K562 (cell line): ENCODE data around the gene CRYBA4. TPM values are rescaled to one million over a fixed set of nuclear protein-coding genes. Genes with fewer than 3 reads are reported as not detected.

Experiments used
- ATAC-seq: fragments of 200-7000 bp; cut with Tn5 transposase; 3 replicates; pipeline ENCODE4 v1.9.1; 2020; ENCODE audit warnings: moderate library complexity
- BruUV-seq: library from RNA; stranded (reverse); fragments of 400-500 nt; replicated peaks from 2 replicates; lab custom pipeline; 2021; lab: Mats Ljungman, UMichigan
- CTCF ChIA-PET: fragments of 300-600 bp; formaldehyde crosslinking; extraction: SDS; loops from one replicate; lab custom pipeline; 2021; ENCODE audit warnings: low intra/inter-chr PET ratio; lab: Yijun Ruan, JAX
- POLR2A ChIA-PET: fragments of 300-600, 350-650 bp; sonication (Branson Sonifier 250); formaldehyde crosslinking; extraction: SDS; loops from one replicate; lab custom pipeline; 2021; ENCODE audit warnings: antibody characterized with exemption, inconsistent platforms; lab: Yijun Ruan, JAX
- DNase-seq, 4 experiments: peaks; one replicate each; pipeline versions ENCODE4 v3.0.0 to v3.0.0-alpha.2; 2011 to 2018; ENCODE audit warnings: low spot score in 3 of 4, mixed read lengths in 3 of 4; ENCODE audit errors: extremely low read depth in 1 of 4
- FAIRE-seq: peaks from 2 replicates; lab custom pipeline; 2011; peaks lifted over from hg19 to GRCh38; lab: Jason Lieb, UNC
- H2AFZ ChIP-seq: 2 replicates; pipeline ENCODE4 v1.6.0; 2011; ENCODE audit warnings: low read depth, low read length, control low read depth, inconsistent platforms
- H3K27ac ChIP-seq: fragments of 200-600 bp; 3 replicates; pipeline ENCODE4 v1.8.0; 2011; ENCODE audit warnings: low read depth, mild to moderate bottlenecking, control low read depth, inconsistent platforms, low read length, moderate library complexity, mixed read lengths; ENCODE audit errors: extremely low read depth
- H3K27me3 ChIP-seq, 2 experiments: fragments of 300-600 bp in 1 of 2; 2 replicates in 1 of 2; 3 replicates in 1 of 2; pipeline versions ENCODE4 v1.6.0 to v1.8.0; 2011; ENCODE audit warnings: inconsistent platforms in 2 of 2, low read length in 2 of 2, mild to moderate bottlenecking in 1 of 2, mixed read lengths in 1 of 2, moderate library complexity in 1 of 2; ENCODE audit not compliant: control insufficient read depth in 2 of 2, insufficient read depth in 2 of 2
- H3K36me3 ChIP-seq: fragments of 300-600 bp; 3 replicates; pipeline ENCODE4 v1.8.0; 2011; ENCODE audit warnings: mild to moderate bottlenecking, low read length, inconsistent platforms; ENCODE audit not compliant: control insufficient read depth, insufficient read depth
- H3K4me1 ChIP-seq, 2 experiments: fragments of 200-600 bp in 1 of 2; replicated peaks in 1 of 2; 2 replicates in 1 of 2; 3 replicates in 1 of 2; pipeline versions ENCODE4 v1.5.1 to v1.8.0; 2011; ENCODE audit warnings: inconsistent platforms in 2 of 2, low read length in 2 of 2, mild to moderate bottlenecking in 1 of 2, mixed read lengths in 1 of 2, moderate library complexity in 1 of 2; ENCODE audit not compliant: control insufficient read depth in 2 of 2, insufficient read depth in 2 of 2
- H3K4me2 ChIP-seq: 2 replicates; pipeline ENCODE4 v1.6.1; 2011; ENCODE audit warnings: low read length, control low read depth, inconsistent platforms, mixed read lengths; ENCODE audit not compliant: insufficient read depth
- H3K4me3 ChIP-seq: fragments of 200-600 bp; sonication (generic), shearing (Covaris generic); 2 replicates; pipeline ENCODE4 v1.5.1; 2016; ENCODE audit warnings: control low read depth, inconsistent platforms
- H3K79me2 ChIP-seq: fragments of 200-600 bp; 3 replicates; pipeline ENCODE4 v1.8.0; 2011; ENCODE audit warnings: low read length, inconsistent platforms; ENCODE audit not compliant: control insufficient read depth, insufficient read depth
- H3K9ac ChIP-seq, 2 experiments: 2 replicates each; pipeline versions ENCODE4 v1.6.0 to v1.6.1; 2011; ENCODE audit warnings: low read depth in 2 of 2, low read length in 2 of 2, control low read depth in 1 of 2, inconsistent platforms in 1 of 2, mild to moderate bottlenecking in 1 of 2, mixed read lengths in 1 of 2; ENCODE audit not compliant: insufficient read depth in 1 of 2
- H3K9me1 ChIP-seq: one replicate; pipeline ENCODE4 v1.6.0; 2011; ENCODE audit warnings: inconsistent platforms, mild to moderate bottlenecking, low read length, moderate library complexity; ENCODE audit not compliant: control insufficient read depth, insufficient read depth
- H3K9me3 ChIP-seq: replicated peaks from 2 replicates; pipeline ENCODE4 v1.5.1; 2011; ENCODE audit warnings: low read depth, low read length, inconsistent platforms; ENCODE audit not compliant: control insufficient read depth, insufficient read depth
- H4K20me1 ChIP-seq: replicated peaks from 2 replicates; pipeline ENCODE4 v1.6.1; 2011; ENCODE audit warnings: low read length, inconsistent platforms, mixed read lengths; ENCODE audit not compliant: control insufficient read depth, insufficient read depth
- CBFB ChIP-seq: sonication (generic); formaldehyde crosslinking; IDR thresholded peaks from 2 replicates; pipeline ENCODE4 v1.4.0; 2020; ENCODE audit warnings: mild to moderate bottlenecking, missing genetic modification reagents
- ELF1 ChIP-seq: fragments of 200-800 bp; sonication (Bioruptor generic); IDR thresholded peaks from 2 replicates; pipeline ENCODE4 v1.6.1; 2016; ENCODE audit warnings: missing genetic modification characterization, missing compliant biosample characterization
- ETV6 ChIP-seq, 3 experiments: fragments of 150-350 bp in 1 of 3; sonication (generic) in 1 of 3; formaldehyde crosslinking in 1 of 3; IDR thresholded peaks; 2 replicates each; pipeline versions ENCODE4 v1.6.1 to v1.8.0; 2014 to 2022; ENCODE audit warnings: borderline replicate concordance in 2 of 3, low read depth in 2 of 3, antibody characterized with exemption in 1 of 3, low read length in 1 of 3, mild to moderate bottlenecking in 1 of 3, missing genetic modification reagents in 1 of 3
- GABPB1 ChIP-seq: sonication (generic); formaldehyde crosslinking; IDR thresholded peaks from 2 replicates; pipeline ENCODE4 v1.8.0; 2022; ENCODE audit warnings: mild to moderate bottlenecking, missing genetic modification reagents
- GTF2E2 ChIP-seq: fragments of 200-800 bp; sonication (Bioruptor generic); IDR thresholded peaks from 2 replicates; pipeline ENCODE4 v1.6.1; 2016; ENCODE audit warnings: missing genetic modification characterization, missing compliant biosample characterization
- NCOR1 ChIP-seq: fragments of 450-650 bp; IDR thresholded peaks from 2 replicates; pipeline ENCODE4 v1.6.1; 2016; ENCODE audit warnings: mild to moderate bottlenecking, moderate library complexity
- SIN3A ChIP-seq, 2 experiments: fragments of 150-350 bp in 1 of 2; IDR thresholded peaks; 2 replicates each; pipeline ENCODE4 v1.6.1; 2011 to 2016; ENCODE audit warnings: borderline replicate concordance in 2 of 2, low read depth in 2 of 2, low read length in 2 of 2, mild to moderate bottlenecking in 2 of 2, moderate library complexity in 2 of 2; ENCODE audit not compliant: control insufficient read depth in 1 of 2
- SPI1 ChIP-seq: IDR thresholded peaks from 2 replicates; pipeline ENCODE4 v1.6.1; 2011; ENCODE audit warnings: low read depth, low read length, control low read depth, borderline replicate concordance
- SUPT5H ChIP-seq: fragments of 450-650 bp; IDR thresholded peaks from 2 replicates; pipeline ENCODE4 v1.6.1; 2016
- WHSC1 ChIP-seq: IDR thresholded peaks from one replicate; pipeline ENCODE4 v1.6.1; 2012; ENCODE audit warnings: low read length, control low read depth, inconsistent platforms
- ZNF24 ChIP-seq: fragments of 450-650 bp; IDR thresholded peaks from 2 replicates; pipeline ENCODE4 v1.6.1; 2016
- WGBS: fragments of 100-300 bp; shearing (Covaris generic); methylation state at CpG from one replicate; pipeline ENCODE4 v1.1.6; 2016; ENCODE audit warnings: low coverage, mixed read lengths; ENCODE audit not compliant: insufficient coverage; ENCODE audit errors: missing lambda C conversion rate; 5-methylcytosine and 5-hydroxymethylcytosine counted together
- in situ Hi-C: fragments of 300-500 bp; cut with MboI; formaldehyde crosslinking; loops from 4 replicates; pipeline ENCODE4 v1.15.0; 2018; ENCODE audit warnings: inconsistent platforms, mixed read lengths
- intact Hi-C: fragments of 100-400 bp; cut with micrococcal nuclease; formaldehyde crosslinking; loops from 2 replicates; pipeline ENCODE4 v1.14.2; 2022
- polyA plus RNA-seq, 8 experiments: library from polyadenylated mRNA; depleted of rRNA in 4 of 8; stranded (reverse) in 5 of 8; unstranded in 3 of 8; fragments of >200 nt; fragmentation: Nextera tagmentation in 2 of 8; fragmentation: Illumina TruSeq in 1 of 8; extraction: Ambion mirVana in 2 of 8; extraction: Trizol in 1 of 8; gene quantifications; 2 replicates each; pipeline versions ENCODE4 v1.2.1 to v1.2.3, GENCODE V29; 2011 to 2014; ENCODE audit warnings: inconsistent platforms in 1 of 8, missing spikeins in 1 of 8
- total RNA-seq, 7 experiments: library from RNA; depleted of rRNA in 6 of 7; stranded (reverse); fragments of >200 nt in 6 of 7; fragmentation: Illumina TruSeq in 2 of 7; extraction: Trizol in 2 of 7; gene quantifications; 2 replicates each; pipeline versions ENCODE4 v1.2.1 to v1.2.3, GENCODE V29; 2011 to 2021; ENCODE audit warnings: low replicate concordance in 1 of 7
- TF ChIP-seq, protein P1 (sequence below): sonication (generic); IDR thresholded peaks from 2 replicates; pipeline ENCODE4 v1.6.1; 2016
- TF ChIP-seq, protein P2 (sequence below): sonication (generic); formaldehyde crosslinking; IDR thresholded peaks from 2 replicates; pipeline ENCODE4 v1.9.0; 2022; ENCODE audit warnings: mild to moderate bottlenecking, missing genetic modification reagents
- TF ChIP-seq, protein P3 (sequence below): fragments of 450-650 bp; IDR thresholded peaks from one replicate; pipeline ENCODE4 v1.6.1; 2018; ENCODE audit warnings: mild to moderate bottlenecking, moderate library complexity; ENCODE audit not compliant: partially characterized antibody

The CRYBA4 gene
- total and polyA plus RNA-seq, 9 of the 15 experiments (the other 6 are each of a cell fraction or from before 2014, with no cell fraction given): 0.59 to 3.3 (median 1.6) TPM

DNA sequence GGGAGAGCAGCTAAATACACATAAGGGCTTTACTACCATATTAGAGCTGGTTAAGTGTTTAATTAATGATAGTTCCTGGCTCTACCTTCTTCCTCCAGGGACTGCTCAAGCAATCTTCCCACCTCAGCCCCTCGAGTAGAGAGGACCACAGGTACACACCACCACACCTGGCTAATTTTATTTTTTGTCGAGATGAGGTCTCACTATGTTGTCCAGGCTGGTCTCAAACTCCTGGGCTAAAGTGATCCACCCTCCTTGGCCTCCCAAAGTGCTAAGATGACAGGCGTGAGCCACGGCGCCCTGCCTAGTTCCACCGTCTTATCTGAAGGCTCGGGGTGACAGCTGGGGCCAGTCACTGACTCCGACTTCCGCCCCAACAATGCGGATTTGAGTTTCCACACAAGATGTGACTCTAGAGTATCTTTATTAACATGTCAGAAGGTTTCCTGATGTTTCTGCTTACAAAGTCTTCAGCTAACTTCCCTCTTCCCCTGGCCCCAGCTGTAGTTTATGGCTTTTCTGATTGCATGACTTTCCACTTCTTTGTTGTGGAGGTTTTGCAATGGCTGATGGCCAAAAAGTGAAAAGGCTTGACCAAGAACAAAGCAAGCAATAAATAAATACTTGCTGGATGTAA lies 48.6 kb upstream of the CRYBA4 start:
- Histone ChIP-seq H3K36me3 (peaks cover 75% of the 10 kb centered on the region), H3K9me3 (no peaks in the 10 kb centered on the region), H3K79me2 (peaks cover 91% of the 10 kb centered on the region), H4K20me1 (peaks cover 47% of the 10 kb centered on the region), H3K4me2 (peak overlapping the region; percentile 41; the same call in 1 of the 2 replicates), H3K4me3 (no peak overlapping the region), H2AFZ (no peak overlapping the region), H3K9ac (no peak overlapping the region), H3K9me1 (peaks cover 5% of the 10 kb centered on the region), H3K27me3 (no peaks in the 10 kb centered on the region), H3K27ac (peak overlapping the region; percentile 50), H3K4me1 (peaks cover 5 to 26% of the 10 kb centered on the region in 2 experiments)
- in situ Hi-C loops: no loop called here
- no TSS peak for BruUV-seq
- ChIA-PET POLR2A (interaction anchor here (1.0 to 1.9 kb wide), 5 partner anchors 10 to 106 kb away, joined by 3 to 5 read pairs (median 3); no protein-coding TSS in a partner anchor), CTCF (no interaction called here)
- DNase-seq (peak in 2 of 4 experiments; percentile 67 to 84), FAIRE-seq (peak; percentile 95), ATAC-seq (peak; percentile 93)
- intact Hi-C loops: no loop called here
- 4% methylated on average over 10 of the region's 10 CpGs for WGBS
- TF ChIP-seq WHSC1: no peak
- TF ChIP-seq, protein P1, sequence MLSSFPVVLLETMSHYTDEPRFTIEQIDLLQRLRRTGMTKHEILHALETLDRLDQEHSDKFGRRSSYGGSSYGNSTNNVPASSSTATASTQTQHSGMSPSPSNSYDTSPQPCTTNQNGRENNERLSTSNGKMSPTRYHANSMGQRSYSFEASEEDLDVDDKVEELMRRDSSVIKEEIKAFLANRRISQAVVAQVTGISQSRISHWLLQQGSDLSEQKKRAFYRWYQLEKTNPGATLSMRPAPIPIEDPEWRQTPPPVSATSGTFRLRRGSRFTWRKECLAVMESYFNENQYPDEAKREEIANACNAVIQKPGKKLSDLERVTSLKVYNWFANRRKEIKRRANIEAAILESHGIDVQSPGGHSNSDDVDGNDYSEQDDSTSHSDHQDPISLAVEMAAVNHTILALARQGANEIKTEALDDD: peak; percentile 67
- no peak for TF ChIP-seq SUPT5H
- no peak for TF ChIP-seq ETV6 (IDR thresholded peaks at IDR 0.05; ENCODE audit: borderline replicate concordance in 1 of 2, low read depth in 2 of 2, low read length in 1 of 2)
- TF ChIP-seq ETV6 (CRISPR knock-in tag; IDR thresholded peaks at IDR 0.05; ENCODE audit: borderline replicate concordance): no peak
- peak; percentile 56; the same call in 1 of the 2 replicates for TF ChIP-seq GABPB1
- TF ChIP-seq, protein P2, sequence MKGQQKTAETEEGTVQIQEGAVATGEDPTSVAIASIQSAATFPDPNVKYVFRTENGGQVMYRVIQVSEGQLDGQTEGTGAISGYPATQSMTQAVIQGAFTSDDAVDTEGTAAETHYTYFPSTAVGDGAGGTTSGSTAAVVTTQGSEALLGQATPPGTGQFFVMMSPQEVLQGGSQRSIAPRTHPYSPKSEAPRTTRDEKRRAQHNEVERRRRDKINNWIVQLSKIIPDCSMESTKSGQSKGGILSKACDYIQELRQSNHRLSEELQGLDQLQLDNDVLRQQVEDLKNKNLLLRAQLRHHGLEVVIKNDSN (CRISPR knock-in tag): no peak
- peak in 1 of 2 experiments; percentile 55; a peak in 1 of 4 replicates for TF ChIP-seq SIN3A (IDR thresholded peaks at IDR 0.05; ENCODE audit: borderline replicate concordance in 2 of 2, control insufficient read depth in 1 of 2, low read depth in 2 of 2, low read length in 2 of 2)
- 0 out of 2 replicates have a peak, but pooled peaks have one; percentile 42 for TF ChIP-seq ELF1 (tag)
- TF ChIP-seq NCOR1: peak; percentile 48; the same call in 1 of the 2 replicates
- peak; percentile 74 for TF ChIP-seq SPI1
- TF ChIP-seq, protein P3, sequence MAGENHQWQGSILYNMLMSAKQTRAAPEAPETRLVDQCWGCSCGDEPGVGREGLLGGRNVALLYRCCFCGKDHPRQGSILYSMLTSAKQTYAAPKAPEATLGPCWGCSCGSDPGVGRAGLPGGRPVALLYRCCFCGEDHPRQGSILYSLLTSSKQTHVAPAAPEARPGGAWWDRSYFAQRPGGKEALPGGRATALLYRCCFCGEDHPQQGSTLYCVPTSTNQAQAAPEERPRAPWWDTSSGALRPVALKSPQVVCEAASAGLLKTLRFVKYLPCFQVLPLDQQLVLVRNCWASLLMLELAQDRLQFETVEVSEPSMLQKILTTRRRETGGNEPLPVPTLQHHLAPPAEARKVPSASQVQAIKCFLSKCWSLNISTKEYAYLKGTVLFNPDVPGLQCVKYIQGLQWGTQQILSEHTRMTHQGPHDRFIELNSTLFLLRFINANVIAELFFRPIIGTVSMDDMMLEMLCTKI: no peak
- no peak for TF ChIP-seq CBFB (CRISPR knock-in tag)
- no peak for TF ChIP-seq GTF2E2 (tag)
- 0 out of 2 replicates have a peak, but pooled peaks have one; percentile 23 for TF ChIP-seq ZNF24
